Brain microvascular endothelial cell (primary cell): ENCODE measurements around the gene DGAT2.

Source experiments
- DNase-seq: peaks from one replicate; pipeline ENCODE4 v3.0.0-alpha.2; 2020
- H3K27ac ChIP-seq: fragments of 250-450 bp; sonication (Bioruptor Pico); 2 replicates; pipeline ENCODE4 v1.5.1; 2020; ENCODE audit warnings: mild to moderate bottlenecking, moderate library complexity
- H3K27me3 ChIP-seq: fragments of 250-450 bp; sonication (Bioruptor Pico); replicated peaks from 2 replicates; pipeline ENCODE4 v1.5.1; 2020; ENCODE audit warnings: mild to moderate bottlenecking
- H3K36me3 ChIP-seq: fragments of 250-450 bp; sonication (Bioruptor Pico); replicated peaks from 2 replicates; pipeline ENCODE4 v1.5.1; 2020; ENCODE audit warnings: mild to moderate bottlenecking
- H3K4me3 ChIP-seq: 2 replicates; pipeline ENCODE4 v1.5.1; 2011; ENCODE audit warnings: low read depth, mild to moderate bottlenecking, control low read depth, low read length, moderate library complexity
- CTCF ChIP-seq: IDR thresholded peaks from 2 replicates; pipeline ENCODE4 v1.5.1; 2011; ENCODE audit warnings: low read depth, mild to moderate bottlenecking, moderate library complexity, low read length, control low read depth, inconsistent platforms; ENCODE audit errors: missing control alignments
- in situ Hi-C: cut with HindIII; loops from 2 replicates; pipeline ENCODE4 v1.10.0; 2017; ENCODE audit warnings: low sequenced_read_pairs, low pct_ligation_motif_present

DGAT2 gene

GRCh38 chr11:75834728-75835127 lies 66.2 kb downstream of the DGAT2 start:
- H3K4me3 ChIP-seq, result no peak overlapping the region
- H3K36me3 ChIP-seq, result no peaks in the 10 kb centered on the region
- H3K27me3 ChIP-seq, result no peaks in the 10 kb centered on the region
- in situ Hi-C loops, result no loop called here
- DNase-seq, result no peak
- no peak for TF ChIP-seq CTCF
- H3K27ac ChIP-seq, result no peak overlapping the region

GRCh38 chr11:75836417-75836816 lies 67.8 kb downstream of the DGAT2 start:
- in situ Hi-C loops, result no loop called here
- Histone ChIP-seq H3K27ac (no peak overlapping the region), H3K36me3 (no peaks in the 10 kb centered on the region), H3K27me3 (no peaks in the 10 kb centered on the region), H3K4me3 (no peak overlapping the region)
- DNase-seq, result no peak
- TF ChIP-seq CTCF, result no peak

GRCh38 chr11:75839851-75840250 lies 71.3 kb downstream of the DGAT2 start:
- TF ChIP-seq CTCF, result no peak
- no peaks in the 10 kb centered on the region for H3K27me3 ChIP-seq
- no peak overlapping the region for H3K4me3 ChIP-seq
- H3K36me3 ChIP-seq, result no peaks in the 10 kb centered on the region
- no peak for DNase-seq
- in situ Hi-C loops, result no loop called here
- H3K27ac ChIP-seq, result no peak overlapping the region

GRCh38 chr11:75840522-75840921 lies 71.9 kb downstream of the DGAT2 start:
- Histone ChIP-seq H3K27me3 (no peaks in the 10 kb centered on the region), H3K27ac (no peak overlapping the region), H3K4me3 (no peak overlapping the region), H3K36me3 (no peaks in the 10 kb centered on the region)
- no peak for TF ChIP-seq CTCF
- in situ Hi-C loops, result no loop called here
- DNase-seq, result no peak

- in situ Hi-C loops, result no loop called here
- no peak overlapping the region for H3K27ac ChIP-seq
Observed at GRCh38 chr11:75841739-75842138, 73.2 kb downstream of the DGAT2 start.

More at GRCh38 chr11:75841739-75842138, 73.2 kb downstream of the DGAT2 start:
- H3K36me3 ChIP-seq, result no peaks in the 10 kb centered on the region
- DNase-seq, result no peak
- no peak overlapping the region for H3K4me3 ChIP-seq
- no peak for TF ChIP-seq CTCF
- no peaks in the 10 kb centered on the region for H3K27me3 ChIP-seq
